OCI-LY1 (cell line): ENCODE measurements around the gene MED22.

ENCODE experiments used
- H2AFZ ChIP-seq: fragments of 200-600 bp; sonication (generic), shearing (Covaris generic); 2 replicates; pipeline ENCODE4 v1.6.0; 2014; ENCODE audit warnings: antibody characterized with exemption, mild to moderate bottlenecking, low read length
- H3F3A ChIP-seq: fragments of 200-600 bp; sonication (generic), shearing (Covaris generic); 2 replicates; pipeline ENCODE4 v1.6.0; 2014; ENCODE audit warnings: mild to moderate bottlenecking, antibody characterized with exemption, low read length, moderate library complexity; ENCODE audit not compliant: insufficient read depth
- H3K27ac ChIP-seq: fragments of 200-600 bp; sonication (generic); 2 replicates; pipeline ENCODE4 v1.5.1; 2014; ENCODE audit warnings: low read length, mixed run types, mild to moderate bottlenecking, low read depth; ENCODE audit not compliant: poor library complexity, severe bottlenecking
- H3K27me3 ChIP-seq: fragments of 200-600 bp; sonication (generic); 2 replicates; pipeline ENCODE4 v1.6.0; 2014; ENCODE audit warnings: antibody characterized with exemption, mild to moderate bottlenecking, low read length, moderate library complexity; ENCODE audit not compliant: insufficient read depth
- H3K36me3 ChIP-seq: fragments of 200-600 bp; sonication (generic); 2 replicates; pipeline ENCODE4 v1.6.1; 2014; ENCODE audit warnings: mild to moderate bottlenecking, antibody characterized with exemption, low read length, moderate library complexity, mixed read lengths; ENCODE audit not compliant: insufficient read depth
- H3K4me1 ChIP-seq: fragments of 200-600 bp; sonication (generic); 2 replicates; pipeline ENCODE4 v1.5.1; 2014; ENCODE audit warnings: mild to moderate bottlenecking, low read length, moderate library complexity; ENCODE audit not compliant: insufficient read depth, severe bottlenecking
- H3K4me2 ChIP-seq: fragments of 200-600 bp; sonication (generic), shearing (Covaris generic); 2 replicates; pipeline ENCODE4 v1.6.1; 2014; ENCODE audit warnings: low read length
- H3K4me3 ChIP-seq: fragments of 200-600 bp; sonication (generic); 2 replicates; pipeline ENCODE4 v1.5.1; 2014; ENCODE audit warnings: low read length, low read depth, mild to moderate bottlenecking, mixed read lengths; ENCODE audit not compliant: poor library complexity, severe bottlenecking
- H3K79me2 ChIP-seq: fragments of 200-600 bp; shearing (Covaris generic); 2 replicates; pipeline ENCODE4 v1.6.1; 2016; ENCODE audit warnings: mixed run types, low read length, mixed read lengths; ENCODE audit not compliant: insufficient read depth
- H3K9ac ChIP-seq: fragments of 200-600 bp; sonication (generic), shearing (Covaris generic); 2 replicates; pipeline ENCODE4 v1.6.1; 2014; ENCODE audit warnings: mild to moderate bottlenecking, low read length, mixed read lengths
- H3K9me2 ChIP-seq: fragments of 200-600 bp; sonication (generic), shearing (Covaris generic); 2 replicates; pipeline ENCODE4 v1.6.1; 2014; ENCODE audit warnings: low read depth, mild to moderate bottlenecking, low read length, mixed read lengths
- H3K9me3 ChIP-seq: fragments of 200-600 bp; shearing (Covaris generic); 2 replicates; pipeline ENCODE4 v1.6.1; 2014; ENCODE audit warnings: low read length, mixed read lengths
- H4K20me1 ChIP-seq: fragments of 200-600 bp; sonication (generic), shearing (Covaris generic); 2 replicates; pipeline ENCODE4 v1.6.0; 2016; ENCODE audit warnings: mild to moderate bottlenecking, low read length; ENCODE audit not compliant: insufficient read depth
- CTCF ChIP-seq: fragments of 200-600 bp; sonication (generic), shearing (Covaris generic); IDR thresholded peaks from 2 replicates; pipeline ENCODE4 v1.5.1; 2017; ENCODE audit warnings: mild to moderate bottlenecking, antibody characterized with exemption, low read length, moderate library complexity, mixed read lengths
- EZH2 ChIP-seq: fragments of 200-600 bp; sonication (generic), shearing (Covaris generic); IDR thresholded peaks from 2 replicates; pipeline ENCODE4 v1.8.0; 2017; ENCODE audit warnings: borderline replicate concordance, mixed run types, mild to moderate bottlenecking, antibody characterized with exemption, low read length, moderate library complexity, mixed read lengths

MED22 gene

GRCh38 chr9:133309608-133310007, 38.3 kb downstream of the MED22 start:
- H3F3A ChIP-seq = no peaks in the 10 kb centered on the region
- no peak overlapping the region for H3K9ac ChIP-seq
- TF ChIP-seq CTCF = no peak
- TF ChIP-seq EZH2 = no peak
- H2AFZ ChIP-seq = no peak overlapping the region
- H3K27me3 ChIP-seq = peaks cover 14% of the 10 kb centered on the region; the same call in 1 of the 2 replicates
- H3K9me3 ChIP-seq = no peaks in the 10 kb centered on the region
- H3K36me3 ChIP-seq = no peaks in the 10 kb centered on the region
- H3K79me2 ChIP-seq = no peaks in the 10 kb centered on the region
- H4K20me1 ChIP-seq = no peaks in the 10 kb centered on the region
- H3K4me3 ChIP-seq = no peak overlapping the region
- no peak overlapping the region for H3K27ac ChIP-seq
- H3K4me2 ChIP-seq = no peak overlapping the region
- no peaks in the 10 kb centered on the region for H3K9me2 ChIP-seq
- no peaks in the 10 kb centered on the region for H3K4me1 ChIP-seq

DNA sequence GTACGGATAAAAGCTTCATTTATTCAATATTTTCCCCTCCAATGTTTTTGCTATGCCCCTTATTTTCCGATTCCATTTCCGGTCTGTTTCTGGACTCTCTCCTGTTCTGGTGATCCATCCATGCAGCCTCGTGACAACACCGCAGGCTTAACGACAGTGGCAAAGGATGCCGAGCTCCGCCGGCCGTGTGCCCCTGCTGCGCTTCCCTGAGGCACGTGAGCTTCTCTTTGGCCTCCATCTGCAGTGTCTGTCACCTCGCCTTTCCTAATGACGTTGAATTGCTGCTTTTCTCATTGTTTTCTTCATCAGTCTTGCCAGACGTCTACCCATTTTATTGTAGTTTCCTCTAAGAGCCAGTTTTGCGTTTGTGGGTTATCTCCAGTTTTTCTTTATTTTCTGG, 40.6 kb downstream of the MED22 start:
- no peaks in the 10 kb centered on the region for H3K4me1 ChIP-seq
- H3K79me2 ChIP-seq = no peaks in the 10 kb centered on the region
- H4K20me1 ChIP-seq = no peaks in the 10 kb centered on the region
- TF ChIP-seq CTCF (no peak), EZH2 (no peak)
- peaks cover 14% of the 10 kb centered on the region; the same call in 1 of the 2 replicates for H3K27me3 ChIP-seq
- H3K4me3 ChIP-seq = no peak overlapping the region
- no peak overlapping the region for H3K27ac ChIP-seq
- no peak overlapping the region for H2AFZ ChIP-seq
- H3K9ac ChIP-seq = no peak overlapping the region
- no peaks in the 10 kb centered on the region for H3F3A ChIP-seq
- no peak overlapping the region for H3K4me2 ChIP-seq
- no peaks in the 10 kb centered on the region for H3K36me3 ChIP-seq
- H3K9me2 ChIP-seq = no peaks in the 10 kb centered on the region
- no peaks in the 10 kb centered on the region for H3K9me3 ChIP-seq

- Histone ChIP-seq H3K4me1 (no peaks in the 10 kb centered on the region), H3K9me3 (no peaks in the 10 kb centered on the region), H3K9ac (no peak overlapping the region), H3K36me3 (no peaks in the 10 kb centered on the region), H3K79me2 (no peaks in the 10 kb centered on the region), H2AFZ (no peak overlapping the region), H3K9me2 (no peaks in the 10 kb centered on the region), H3K27me3 (peaks cover 14% of the 10 kb centered on the region; the same call in 1 of the 2 replicates), H3K27ac (no peak overlapping the region), H3K4me2 (no peak overlapping the region), H3F3A (no peaks in the 10 kb centered on the region), H3K4me3 (no peak overlapping the region), H4K20me1 (no peaks in the 10 kb centered on the region)
- TF ChIP-seq EZH2 (no peak), CTCF (no peak)
Measured at GRCh38 chr9:133306242-133307204, 41.4 kb downstream of the MED22 start.
